A673 (cell line): ENCODE data around the gene C12orf43. TPM values are rescaled to one million over a fixed set of nuclear protein-coding genes. Genes with fewer than 3 reads are reported as not detected.

Experiments
- BruUV-seq: library from RNA; stranded (reverse); fragments of 400-500 nt; replicated peaks from 2 replicates; lab custom pipeline; 2021; lab: Mats Ljungman, UMichigan
- CTCF ChIA-PET: fragments of 300-600 bp; sonication (Branson Sonifier 250); formaldehyde crosslinking; loops from one replicate; lab custom pipeline; 2022; ENCODE audit warnings: antibody characterized with exemption; lab: Charles Lee
- POLR2A ChIA-PET: fragments of 300-600 bp; sonication (Branson Sonifier 250); formaldehyde crosslinking; loops from one replicate; lab custom pipeline; 2022; ENCODE audit warnings: antibody characterized with exemption; ENCODE audit not compliant: low non-redundant PET; lab: Charles Lee
- DNase-seq: peaks from one replicate; pipeline ENCODE4 v3.0.0-alpha.2; 2015; ENCODE audit warnings: low spot score
- H3K27ac ChIP-seq: fragments of 200-600 bp; sonication (generic); 2 replicates; pipeline ENCODE4 v1.5.1; 2016; ENCODE audit warnings: mixed run types, low read depth, mild to moderate bottlenecking, mixed read lengths, antibody characterized with exemption, low read length; ENCODE audit not compliant: poor library complexity, severe bottlenecking
- H3K27me3 ChIP-seq: fragments of 200-600 bp; sonication (generic); replicated peaks from 2 replicates; pipeline ENCODE4 v1.6.1; 2017; ENCODE audit warnings: mixed run types, low read depth, mild to moderate bottlenecking, mixed read lengths, antibody characterized with exemption, low read length; ENCODE audit not compliant: insufficient read depth, poor library complexity
- H3K36me3 ChIP-seq: fragments of 200-600 bp; sonication (generic); 2 replicates; pipeline ENCODE4 v1.6.1; 2016; ENCODE audit warnings: mixed run types, mild to moderate bottlenecking, mixed read lengths, antibody characterized with exemption, low read length; ENCODE audit not compliant: insufficient read depth, poor library complexity, severe bottlenecking
- H3K4me1 ChIP-seq: fragments of 200-600 bp; sonication (generic); 2 replicates; pipeline ENCODE4 v1.6.1; 2017; ENCODE audit warnings: mixed run types, mild to moderate bottlenecking, mixed read lengths, antibody characterized with exemption, low read length; ENCODE audit not compliant: insufficient read depth, poor library complexity, severe bottlenecking
- H3K4me3 ChIP-seq: fragments of 200-600 bp; sonication (generic); 2 replicates; pipeline ENCODE4 v1.5.1; 2016; ENCODE audit warnings: low read depth, mixed run types, mild to moderate bottlenecking, mixed read lengths, low read length; ENCODE audit not compliant: poor library complexity, severe bottlenecking
- H3K9me3 ChIP-seq: fragments of 200-600 bp; sonication (generic); 2 replicates; pipeline ENCODE4 v1.6.1; 2016; ENCODE audit warnings: mixed run types, low read depth, mild to moderate bottlenecking, mixed read lengths, antibody characterized with exemption, low read length; ENCODE audit not compliant: poor library complexity, severe bottlenecking
- EZH2 ChIP-seq: fragments of 200-600 bp; sonication (generic); IDR thresholded peaks from 2 replicates; pipeline ENCODE4 v1.6.1; 2017; ENCODE audit warnings: borderline replicate concordance, low read depth, mild to moderate bottlenecking, mixed read lengths, antibody characterized with exemption, low read length; ENCODE audit not compliant: poor library complexity, severe bottlenecking
- intact Hi-C: fragments of 100-400 bp; cut with micrococcal nuclease; formaldehyde crosslinking; loops from one replicate; pipeline ENCODE4 v1.10.0; 2022; ENCODE audit not compliant: unreplicated experiment
- total RNA-seq: library from RNA; stranded (reverse); gene quantifications from 2 replicates; pipeline ENCODE4 v1.2.3, GENCODE V29; 2021
- TF ChIP-seq, protein P1 (sequence below): fragments of 300-800, 200-600 bp; sonication (generic); conservative IDR thresholded peaks from 2 replicates; pipeline ENCODE4 v1.5.1; 2017; ENCODE audit warnings: low read depth, mild to moderate bottlenecking, antibody characterized with exemption, low read length, moderate library complexity, mixed read lengths

The C12orf43 gene
- total RNA-seq, 1 experiment from 2014 or later = 28.4 TPM

- POLR2A ChIA-PET = no interaction called here
- intact Hi-C loops = no loop called here
- no peak overlapping the region for H3K27ac ChIP-seq
- H3K27me3 ChIP-seq = no peaks in the 10 kb centered on the region
- no peak for TF ChIP-seq EZH2
- TF ChIP-seq, protein P1, sequence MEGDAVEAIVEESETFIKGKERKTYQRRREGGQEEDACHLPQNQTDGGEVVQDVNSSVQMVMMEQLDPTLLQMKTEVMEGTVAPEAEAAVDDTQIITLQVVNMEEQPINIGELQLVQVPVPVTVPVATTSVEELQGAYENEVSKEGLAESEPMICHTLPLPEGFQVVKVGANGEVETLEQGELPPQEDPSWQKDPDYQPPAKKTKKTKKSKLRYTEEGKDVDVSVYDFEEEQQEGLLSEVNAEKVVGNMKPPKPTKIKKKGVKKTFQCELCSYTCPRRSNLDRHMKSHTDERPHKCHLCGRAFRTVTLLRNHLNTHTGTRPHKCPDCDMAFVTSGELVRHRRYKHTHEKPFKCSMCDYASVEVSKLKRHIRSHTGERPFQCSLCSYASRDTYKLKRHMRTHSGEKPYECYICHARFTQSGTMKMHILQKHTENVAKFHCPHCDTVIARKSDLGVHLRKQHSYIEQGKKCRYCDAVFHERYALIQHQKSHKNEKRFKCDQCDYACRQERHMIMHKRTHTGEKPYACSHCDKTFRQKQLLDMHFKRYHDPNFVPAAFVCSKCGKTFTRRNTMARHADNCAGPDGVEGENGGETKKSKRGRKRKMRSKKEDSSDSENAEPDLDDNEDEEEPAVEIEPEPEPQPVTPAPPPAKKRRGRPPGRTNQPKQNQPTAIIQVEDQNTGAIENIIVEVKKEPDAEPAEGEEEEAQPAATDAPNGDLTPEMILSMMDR = no peak
- no peaks in the 10 kb centered on the region for H3K4me1 ChIP-seq
- no peaks in the 10 kb centered on the region for H3K9me3 ChIP-seq
- H3K36me3 ChIP-seq = no peaks in the 10 kb centered on the region
- no TSS peak for BruUV-seq
- no peak for DNase-seq
- no peak overlapping the region for H3K4me3 ChIP-seq
- CTCF ChIA-PET = no interaction called here
Observed at GRCh38 chr12:120990487-120991055, 25.7 kb downstream of the C12orf43 start.

DNA sequence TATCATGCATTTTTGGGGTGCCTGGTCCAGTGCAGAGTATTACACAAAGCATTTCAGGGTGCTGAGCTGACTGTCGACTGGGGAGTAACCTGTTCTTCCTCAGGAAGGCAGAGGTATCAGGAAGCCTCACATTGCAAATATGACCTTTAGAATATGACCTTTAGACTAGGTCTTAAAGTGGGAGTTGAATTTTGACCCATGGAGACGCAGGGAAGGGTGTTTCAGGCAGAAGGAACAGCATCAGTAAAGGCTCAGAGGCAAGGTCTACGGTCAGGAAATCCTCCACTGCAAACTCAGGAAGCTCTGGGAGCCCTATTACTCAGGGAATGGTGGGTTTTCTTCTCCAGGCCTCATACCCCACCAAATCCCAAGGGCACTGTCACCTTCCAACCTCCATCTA is 26.6 kb downstream of the C12orf43 start:
- no peaks in the 10 kb centered on the region for H3K27me3 ChIP-seq
- no peaks in the 10 kb centered on the region for H3K9me3 ChIP-seq
- ChIA-PET POLR2A (no interaction called here), CTCF (no interaction called here)
- no peak for DNase-seq
- TF ChIP-seq, protein P1 = no peak
- TF ChIP-seq EZH2 = no peak
- H3K36me3 ChIP-seq = no peaks in the 10 kb centered on the region
- H3K27ac ChIP-seq = no peak overlapping the region
- H3K4me3 ChIP-seq = no peak overlapping the region
- intact Hi-C loops = no loop called here
- BruUV-seq = no TSS peak
- H3K4me1 ChIP-seq = no peaks in the 10 kb centered on the region

DNA sequence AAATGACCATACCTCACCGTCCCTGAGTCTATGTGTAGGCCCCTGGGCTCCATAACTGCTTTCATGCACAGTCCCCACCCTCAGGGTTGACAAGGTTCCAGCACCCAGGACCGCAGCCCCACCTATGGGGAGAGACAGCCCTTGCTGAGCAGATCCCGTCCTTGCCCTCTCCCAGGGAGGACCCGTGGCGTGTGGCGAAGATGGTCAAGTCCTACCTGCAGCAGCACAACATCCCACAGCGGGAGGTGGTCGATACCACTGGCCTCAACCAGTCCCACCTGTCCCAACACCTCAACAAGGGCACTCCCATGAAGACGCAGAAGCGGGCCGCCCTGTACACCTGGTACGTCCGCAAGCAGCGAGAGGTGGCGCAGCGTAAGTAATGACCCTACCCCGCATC is 27.6 kb downstream of the C12orf43 start:
- H3K4me3 ChIP-seq = no peak overlapping the region
- POLR2A ChIA-PET = no interaction called here
- intact Hi-C loops = no loop called here
- DNase-seq = no peak
- H3K27me3 ChIP-seq = no peaks in the 10 kb centered on the region
- no peaks in the 10 kb centered on the region for H3K9me3 ChIP-seq
- no TSS peak for BruUV-seq
- TF ChIP-seq, protein P1 = no peak
- no peak for TF ChIP-seq EZH2
- no peak overlapping the region for H3K27ac ChIP-seq
- CTCF ChIA-PET = no interaction called here
- H3K4me1 ChIP-seq = no peaks in the 10 kb centered on the region
- H3K36me3 ChIP-seq = no peaks in the 10 kb centered on the region
